Measurements from ENCODE around the gene AHI1.

- TF ChIP-seq CTCF (conservative IDR thresholded peaks at IDR 0.05; ENCODE audit: low read depth, low read length) (no peak), EZH2 (IDR thresholded peaks at IDR 0.05; ENCODE audit: borderline replicate concordance, low read depth, low read length, poor library complexity, severe bottlenecking) (no peak)
These were observed 228.8 kb downstream of the AHI1 start for GRCh38 chr6:135268740-135269139.
